Measurements from ENCODE around the gene MRAS.
A peak's percentile ranks its signal among the peaks of the same experiment; 100 is the strongest.

MRAS gene

GRCh38 chr3:138331143-138331894 is 17.1 kb upstream of the MRAS start:
- no peaks in the 10 kb centered on the region for H3K36me3 ChIP-seq (ENCODE audit: control insufficient read depth, low read length)

GRCh38 chr3:138332472-138333073 is 15.8 kb upstream of the MRAS start:
- Histone ChIP-seq H3K79me2 (ENCODE audit: control insufficient read depth, low read length) (no peaks in the 10 kb centered on the region), H3K9me3 (ENCODE audit: control insufficient read depth, insufficient read depth, low read length) (no peaks in the 10 kb centered on the region), H3K36me3 (ENCODE audit: control insufficient read depth, low read length) (no peaks in the 10 kb centered on the region), H3K27ac (ENCODE audit: low read depth, low read length) (no peak overlapping the region), H3K4me1 (ENCODE audit: control insufficient read depth, low read length) (peaks cover 15% of the 10 kb centered on the region), H3K27me3 (ENCODE audit: control insufficient read depth, low read length) (peaks cover 30% of the 10 kb centered on the region), H3K4me2 (ENCODE audit: low read length) (no peak overlapping the region), H4K20me1 (ENCODE audit: control insufficient read depth, insufficient read depth, low read depth, low read length) (no peaks in the 10 kb centered on the region), H3K4me3 (ENCODE audit: low read length) (no peak overlapping the region), H3K9me2 (replicated peaks; ENCODE audit: control insufficient read depth, low read length) (no peaks in the 10 kb centered on the region), H3F3A (ENCODE audit: control insufficient read depth, insufficient read depth) (peaks cover 7% of the 10 kb centered on the region; the same call in 1 of the 2 replicates)
- TF ChIP-seq, protein P1, sequence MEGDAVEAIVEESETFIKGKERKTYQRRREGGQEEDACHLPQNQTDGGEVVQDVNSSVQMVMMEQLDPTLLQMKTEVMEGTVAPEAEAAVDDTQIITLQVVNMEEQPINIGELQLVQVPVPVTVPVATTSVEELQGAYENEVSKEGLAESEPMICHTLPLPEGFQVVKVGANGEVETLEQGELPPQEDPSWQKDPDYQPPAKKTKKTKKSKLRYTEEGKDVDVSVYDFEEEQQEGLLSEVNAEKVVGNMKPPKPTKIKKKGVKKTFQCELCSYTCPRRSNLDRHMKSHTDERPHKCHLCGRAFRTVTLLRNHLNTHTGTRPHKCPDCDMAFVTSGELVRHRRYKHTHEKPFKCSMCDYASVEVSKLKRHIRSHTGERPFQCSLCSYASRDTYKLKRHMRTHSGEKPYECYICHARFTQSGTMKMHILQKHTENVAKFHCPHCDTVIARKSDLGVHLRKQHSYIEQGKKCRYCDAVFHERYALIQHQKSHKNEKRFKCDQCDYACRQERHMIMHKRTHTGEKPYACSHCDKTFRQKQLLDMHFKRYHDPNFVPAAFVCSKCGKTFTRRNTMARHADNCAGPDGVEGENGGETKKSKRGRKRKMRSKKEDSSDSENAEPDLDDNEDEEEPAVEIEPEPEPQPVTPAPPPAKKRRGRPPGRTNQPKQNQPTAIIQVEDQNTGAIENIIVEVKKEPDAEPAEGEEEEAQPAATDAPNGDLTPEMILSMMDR (IDR thresholded peaks at IDR 0.05; ENCODE audit: low read depth, low read length, poor library complexity, severe bottlenecking): peak; percentile 46
- no peak for TF ChIP-seq EZH2phosphoT487 (IDR thresholded peaks at IDR 0.05; ENCODE audit: borderline replicate concordance, low read length)

More at GRCh38 chr3:138331143-138331894, 17.1 kb upstream of the MRAS start:
- peaks cover 15% of the 10 kb centered on the region for H3K4me1 ChIP-seq (ENCODE audit: control insufficient read depth, low read length)
- H3K27ac ChIP-seq (ENCODE audit: low read depth, low read length): no peak overlapping the region
- H4K20me1 ChIP-seq (ENCODE audit: control insufficient read depth, insufficient read depth, low read depth, low read length): no peaks in the 10 kb centered on the region
- no peaks in the 10 kb centered on the region for H3K9me2 ChIP-seq (replicated peaks; ENCODE audit: control insufficient read depth, low read length)
- no peak overlapping the region for H3K4me2 ChIP-seq (ENCODE audit: low read length)
- no peak overlapping the region for H3K4me3 ChIP-seq (ENCODE audit: low read length)
- H3K9me3 ChIP-seq (ENCODE audit: control insufficient read depth, insufficient read depth, low read length): no peaks in the 10 kb centered on the region
- H3K79me2 ChIP-seq (ENCODE audit: control insufficient read depth, low read length): no peaks in the 10 kb centered on the region
- H3K27me3 ChIP-seq (ENCODE audit: control insufficient read depth, low read length): peaks cover 26% of the 10 kb centered on the region
- H3F3A ChIP-seq (ENCODE audit: control insufficient read depth, insufficient read depth): peaks cover 7% of the 10 kb centered on the region; the same call in 1 of the 2 replicates
- TF ChIP-seq, protein P1 (IDR thresholded peaks at IDR 0.05; ENCODE audit: low read depth, low read length, poor library complexity, severe bottlenecking): peak; percentile 29
- no peak for TF ChIP-seq EZH2phosphoT487 (IDR thresholded peaks at IDR 0.05; ENCODE audit: borderline replicate concordance, low read length)

DNA sequence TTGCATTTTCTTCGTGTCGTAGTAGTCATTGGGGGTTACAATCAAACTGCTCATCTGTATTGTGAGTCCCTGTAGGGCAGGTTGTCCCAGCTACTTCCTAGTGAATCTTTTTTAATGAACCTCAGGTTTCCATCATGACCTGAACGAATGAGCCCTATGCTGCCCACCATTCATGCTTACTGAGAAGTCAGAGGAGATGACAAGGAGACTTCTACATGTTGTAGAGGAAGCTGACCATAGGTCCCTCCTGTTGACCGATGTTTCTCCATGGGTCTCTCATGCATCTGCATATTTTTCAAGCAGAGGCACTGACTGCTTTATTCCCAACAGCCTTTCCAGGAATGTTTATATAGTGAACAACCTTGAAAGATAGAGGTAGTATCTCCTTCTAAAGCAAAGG is 13.8 kb upstream of the MRAS start:
- no peak overlapping the region for H3K27ac ChIP-seq (ENCODE audit: low read depth, low read length)
- no peaks in the 10 kb centered on the region for H3K9me2 ChIP-seq (replicated peaks; ENCODE audit: control insufficient read depth, low read length)
- no peaks in the 10 kb centered on the region for H3K36me3 ChIP-seq (ENCODE audit: control insufficient read depth, low read length)
- H3K4me3 ChIP-seq (ENCODE audit: low read length): no peak overlapping the region
- H3K27me3 ChIP-seq (ENCODE audit: control insufficient read depth, low read length): peaks cover 33% of the 10 kb centered on the region
- peaks cover 4% of the 10 kb centered on the region for H3K4me1 ChIP-seq (ENCODE audit: control insufficient read depth, low read length)
- no peak for TF ChIP-seq EZH2phosphoT487 (IDR thresholded peaks at IDR 0.05; ENCODE audit: borderline replicate concordance, low read length)
- TF ChIP-seq, protein P1 (IDR thresholded peaks at IDR 0.05; ENCODE audit: low read depth, low read length, poor library complexity, severe bottlenecking): no peak
- no peaks in the 10 kb centered on the region for H4K20me1 ChIP-seq (ENCODE audit: control insufficient read depth, insufficient read depth, low read depth, low read length)
- peaks cover 7% of the 10 kb centered on the region; the same call in 1 of the 2 replicates for H3F3A ChIP-seq (ENCODE audit: control insufficient read depth, insufficient read depth)
- H3K4me2 ChIP-seq (ENCODE audit: low read length): no peak overlapping the region
- no peaks in the 10 kb centered on the region for H3K9me3 ChIP-seq (ENCODE audit: control insufficient read depth, insufficient read depth, low read length)
- H3K79me2 ChIP-seq (ENCODE audit: control insufficient read depth, low read length): no peaks in the 10 kb centered on the region
